B cell (primary cell): ENCODE data around the gene MVB12B. TPM values are rescaled to one million over a fixed set of nuclear protein-coding genes. Genes with fewer than 3 reads are reported as not detected.

Experiments used
- ATAC-seq: fragments of 200-7000 bp; cut with Tn5 transposase; one replicate; pipeline ENCODE4 v1.10.0; 2021; ENCODE audit warnings: low read depth, mild to moderate bottlenecking, moderate number of reproducible peaks, moderate library complexity
- CTCF ChIA-PET: fragments of 350-600 bp; sonication (Branson Sonifier 250); formaldehyde crosslinking; loops from one replicate; lab custom pipeline; 2021; ENCODE audit warnings: antibody characterized with exemption, inconsistent platforms; lab: Charles Lee
- POLR2A ChIA-PET: fragments of 350-600 bp; sonication (Branson Sonifier 250); formaldehyde crosslinking; loops from one replicate; lab custom pipeline; 2021; ENCODE audit warnings: antibody characterized with exemption; lab: Charles Lee
- DNase-seq: peaks from one replicate; pipeline ENCODE4 v3.0.0; 2013
- H2AFZ ChIP-seq: 2 replicates; pipeline ENCODE4 v1.6.1; 2012; ENCODE audit warnings: mild to moderate bottlenecking, low read depth, low read length; ENCODE audit not compliant: insufficient read depth, poor library complexity, severe bottlenecking
- H3K27ac ChIP-seq, 2 donors: 1 replicate in 1 of 2; 2 replicates in 1 of 2; pipeline ENCODE4 v1.5.1; 2012 to 2013; ENCODE audit warnings: low read length in 2 of 2, mild to moderate bottlenecking in 2 of 2, moderate library complexity in 1 of 2
- H3K27me3 ChIP-seq, 4 experiments: fragments of 200-600 bp in 1 of 4; sonication (generic) in 1 of 4; replicated peaks in 1 of 4; 1 replicate in 2 of 4; 2 replicates in 2 of 4; pipeline versions ENCODE4 v1.6.1 to v1.7.0; 2013 to 2016; ENCODE audit warnings: low read length in 3 of 4, mild to moderate bottlenecking in 2 of 4, mixed read lengths in 1 of 4, moderate library complexity in 1 of 4; ENCODE audit not compliant: insufficient read depth in 4 of 4, control insufficient read depth in 3 of 4; ENCODE audit errors: control extremely low read depth in 1 of 4
- H3K36me3 ChIP-seq, 2 experiments: replicated peaks in 1 of 2; 1 replicate in 1 of 2; 2 replicates in 1 of 2; pipeline versions ENCODE4 v1.6.1 to v1.7.1; 2013; ENCODE audit warnings: low read length in 1 of 2; ENCODE audit not compliant: insufficient read depth in 2 of 2, control insufficient read depth in 1 of 2; ENCODE audit errors: control extremely low read depth in 1 of 2, extremely low read depth in 1 of 2
- H3K4me1 ChIP-seq, 2 donors: fragments of 200-600 bp in 1 of 2; sonication (generic) in 1 of 2; 1 replicate in 1 of 2; 2 replicates in 1 of 2; pipeline versions ENCODE4 v1.5.1 to v1.6.1; 2013 to 2017; ENCODE audit warnings: low read length in 2 of 2; ENCODE audit not compliant: control insufficient read depth in 2 of 2, insufficient read depth in 2 of 2
- H3K4me2 ChIP-seq: replicated peaks from 2 replicates; pipeline ENCODE3; 2012; ENCODE audit warnings: mild to moderate bottlenecking, low read depth, low read length; ENCODE audit not compliant: poor library complexity, severe bottlenecking
- H3K4me3 ChIP-seq, 5 experiments: fragments of 200-600 bp in 1 of 5; sonication (generic) in 1 of 5; 1 replicate in 3 of 5; 2 replicates in 2 of 5; pipeline versions ENCODE4 v1.5.1 to v1.7.0; 2011 to 2016; ENCODE audit warnings: low read length in 4 of 5, mild to moderate bottlenecking in 4 of 5, low read depth in 2 of 5, control low read depth in 1 of 5, moderate library complexity in 1 of 5; ENCODE audit not compliant: insufficient read depth in 1 of 5; ENCODE audit errors: control extremely low read depth in 1 of 5, extremely low read depth in 1 of 5
- H3K79me2 ChIP-seq: fragments of 200-600 bp; sonication (generic); one replicate; pipeline ENCODE4 v1.6.0; 2016; ENCODE audit warnings: low read length; ENCODE audit not compliant: control insufficient read depth, insufficient read depth
- H3K9ac ChIP-seq: fragments of 200-600 bp; sonication (generic); 2 replicates; pipeline ENCODE4 v1.6.1; 2017; ENCODE audit warnings: mild to moderate bottlenecking, low read length, moderate library complexity
- H3K9me3 ChIP-seq, 3 donors: one replicate each; pipeline versions ENCODE4 v1.6.1 to v1.7.1; 2013; ENCODE audit warnings: low read length in 2 of 3; ENCODE audit not compliant: control insufficient read depth in 2 of 3, insufficient read depth in 1 of 3; ENCODE audit errors: control extremely low read depth in 1 of 3
- H4K20me1 ChIP-seq: 2 replicates; pipeline ENCODE4 v1.6.0; 2012; ENCODE audit warnings: mild to moderate bottlenecking, low read length; ENCODE audit not compliant: insufficient read depth, control insufficient read depth, poor library complexity, severe bottlenecking
- H3K27ac Mint-ChIP-seq: one replicate; pipeline ENCODE4 v1.8.0; 2021; ENCODE audit warnings: mixed read lengths
- H3K27me3 Mint-ChIP-seq: one replicate; pipeline ENCODE4 v1.8.0; 2021; ENCODE audit warnings: mixed read lengths
- H3K4me1 Mint-ChIP-seq: one replicate; pipeline ENCODE4 v1.8.0; 2021; ENCODE audit warnings: mixed read lengths
- H3K4me3 Mint-ChIP-seq: one replicate; pipeline ENCODE4 v1.8.0; 2021; ENCODE audit warnings: mixed read lengths
- H3K9me3 Mint-ChIP-seq: one replicate; pipeline ENCODE4 v1.8.0; 2022; ENCODE audit warnings: mixed read lengths; ENCODE audit not compliant: insufficient read depth
- CTCF ChIP-seq: fragments of 200-600 bp; IDR thresholded peaks from one replicate; pipeline ENCODE4 v1.8.0; 2022; ENCODE audit warnings: antibody characterized with exemption, mild to moderate bottlenecking
- EZH2 ChIP-seq: IDR thresholded peaks from 2 replicates; pipeline ENCODE4 v1.6.1; 2012; ENCODE audit warnings: borderline replicate concordance, low read depth, mild to moderate bottlenecking, moderate library complexity, low read length; ENCODE audit not compliant: insufficient read depth, poor library complexity, severe bottlenecking
- WGBS: methylation state at CpG from one replicate; pipeline ENCODE4 v1.1.5; 2013; ENCODE audit warnings: missing lambda C conversion rate; ENCODE audit not compliant: insufficient coverage; 5-methylcytosine and 5-hydroxymethylcytosine counted together
- intact Hi-C: fragments of 100-400 bp; cut with micrococcal nuclease; formaldehyde crosslinking; loops from one replicate; pipeline ENCODE4 v1.10.0; 2022
- polyA plus RNA-seq: library from polyadenylated mRNA; depleted of rRNA; stranded (reverse); fragments of >200 nt; gene quantifications from 2 replicates; pipeline ENCODE4 v1.2.3, GENCODE V29; 2012
- total RNA-seq, 2 donors: library from RNA; stranded (reverse); fragments of 120-200 nt in 1 of 2; gene quantifications; 1 replicate in 1 of 2; 2 replicates in 1 of 2; pipeline versions ENCODE4 v1.2.3 to v1.2.4, GENCODE V29; 2013 to 2022

Gene MVB12B
- total and polyA plus RNA-seq, 2 donors (not counting 1 experiment from before 2014, with no cell fraction given), result 1.2 to 9.8 TPM

GRCh38 chr9:126449725-126450667 lies 123.4 kb downstream of the MVB12B start:
- ChIA-PET POLR2A (no interaction called here), CTCF (interaction anchor here (2.5 kb wide), 1 partner anchor 41 kb away, joined by 10 read pairs; no protein-coding TSS in a partner anchor)
- H2AFZ ChIP-seq, result no peak overlapping the region
- H4K20me1 ChIP-seq, result no peaks in the 10 kb centered on the region
- WGBS, result 94% methylated on average over 10 of the region's 12 CpGs
- H3K9me3 ChIP-seq, result no peaks in the 10 kb centered on the region
- no peaks in the 10 kb centered on the region for H3K9me3 Mint-ChIP-seq
- no peak overlapping the region for H3K4me3 Mint-ChIP-seq
- no peak overlapping the region for H3K4me3 ChIP-seq
- H3K4me2 ChIP-seq, result no peak overlapping the region
- H3K4me1 Mint-ChIP-seq, result no peaks in the 10 kb centered on the region
- no peaks in the 10 kb centered on the region for H3K27me3 Mint-ChIP-seq
- DNase-seq (no peak), ATAC-seq (no peak)
- no peaks in the 10 kb centered on the region for H3K27me3 ChIP-seq
- TF ChIP-seq CTCF (no peak), EZH2 (no peak)
- H3K36me3 ChIP-seq, result no peaks in the 10 kb centered on the region
- H3K27ac Mint-ChIP-seq, result peak overlapping the region; percentile 15
- intact Hi-C loops, result no loop called here
- no peak overlapping the region for H3K27ac ChIP-seq
- no peak overlapping the region for H3K9ac ChIP-seq
- H3K4me1 ChIP-seq, result no peaks in the 10 kb centered on the region
- no peaks in the 10 kb centered on the region for H3K79me2 ChIP-seq

- Histone ChIP-seq H3K4me2 (no peak overlapping the region), H2AFZ (no peak overlapping the region), H3K9ac (no peak overlapping the region), H4K20me1 (no peaks in the 10 kb centered on the region), H3K27ac (no peak overlapping the region), H3K4me3 (no peak overlapping the region), H3K79me2 (no peaks in the 10 kb centered on the region), H3K9me3 (no peaks in the 10 kb centered on the region), H3K27me3 (no peaks in the 10 kb centered on the region), H3K36me3 (no peaks in the 10 kb centered on the region), H3K4me1 (no peaks in the 10 kb centered on the region)
- intact Hi-C loops, result no loop called here
- 98% methylated on average over 5 of the region's 6 CpGs for WGBS
- no peak for TF ChIP-seq CTCF
- no peak for TF ChIP-seq EZH2
- CTCF ChIA-PET, result interaction anchor here (2.5 kb wide), 1 partner anchor 40 kb away, joined by 10 read pairs; no protein-coding TSS in a partner anchor
- Mint-ChIP-seq H3K4me1 (no peaks in the 10 kb centered on the region), H3K9me3 (no peaks in the 10 kb centered on the region), H3K27me3 (no peaks in the 10 kb centered on the region), H3K27ac (peak overlapping the region; percentile 15), H3K4me3 (no peak overlapping the region)
- POLR2A ChIA-PET, result no interaction called here
- no peak for ATAC-seq
- no peak for DNase-seq
Observed at GRCh38 chr9:126450668-126451205, 124.1 kb downstream of the MVB12B start.
